HAP-1 (cell line): ENCODE data around the gene CACNB1.

Experiments
- DNase-seq, 2 experiments: peaks; one replicate each; pipeline ENCODE4 v3.0.0-alpha.2; 2016 to 2020; ENCODE audit warnings: low spot score in 2 of 2
- H3K27me3 ChIP-seq: fragments of 250-450 bp; sonication (Bioruptor Pico); 2 replicates; pipeline ENCODE4 v1.5.1; 2020; ENCODE audit warnings: low read depth, mild to moderate bottlenecking, moderate library complexity
- H3K36me3 ChIP-seq: fragments of 250-450 bp; sonication (Bioruptor Pico); replicated peaks from 2 replicates; pipeline ENCODE4 v1.5.1; 2020; ENCODE audit warnings: mild to moderate bottlenecking
- H3K4me1 ChIP-seq: fragments of 250-450 bp; sonication (Bioruptor Pico); 2 replicates; pipeline ENCODE4 v1.5.1; 2020; ENCODE audit warnings: mild to moderate bottlenecking
- H3K4me3 ChIP-seq: fragments of 250-450 bp; sonication (Bioruptor Pico); 2 replicates; pipeline ENCODE4 v1.5.1; 2020; ENCODE audit warnings: mild to moderate bottlenecking, moderate library complexity
- H3K9me3 ChIP-seq: fragments of 250-450 bp; sonication (Bioruptor Pico); 2 replicates; pipeline ENCODE4 v1.5.1; 2020; ENCODE audit warnings: mild to moderate bottlenecking, moderate library complexity
- in situ Hi-C: fragments of 300-500 bp; cut with MboI; formaldehyde crosslinking; loops from 3 replicates; pipeline ENCODE4 v1.14.3; 2020; ENCODE audit warnings: low sequenced_read_pairs, inconsistent platforms, mixed read lengths

The CACNB1 gene

GRCh38 chr17:39222866-39223834 lies 25.7 kb upstream of the CACNB1 start:
- no peak for DNase-seq
- Histone ChIP-seq H3K27me3 (peaks cover 15% of the 10 kb centered on the region), H3K36me3 (no peaks in the 10 kb centered on the region), H3K4me3 (no peak overlapping the region), H3K9me3 (no peaks in the 10 kb centered on the region), H3K4me1 (peaks cover 5% of the 10 kb centered on the region)
- in situ Hi-C loops: no loop called here

DNA sequence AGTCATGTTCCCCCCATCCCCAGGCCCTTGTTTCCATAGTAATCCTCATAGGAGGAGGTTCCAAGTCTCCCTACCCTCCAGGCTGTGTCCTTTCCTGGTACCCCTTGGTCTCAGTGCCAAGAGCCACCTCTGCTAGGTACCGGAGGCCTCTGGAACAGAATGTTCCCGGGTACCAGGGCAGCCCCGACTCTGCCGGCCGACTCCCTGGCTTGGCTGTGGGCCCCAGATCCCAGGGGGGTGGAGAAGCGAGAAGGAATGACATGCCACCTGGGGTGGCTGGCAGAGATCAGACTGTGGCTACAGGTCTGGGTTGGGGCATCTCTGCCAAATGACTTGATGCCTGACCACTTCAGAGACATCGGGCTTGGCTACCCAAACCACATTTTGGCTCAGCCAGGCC lies 24.7 kb upstream of the CACNB1 start:
- Histone ChIP-seq H3K27me3 (peaks cover 15% of the 10 kb centered on the region), H3K4me3 (no peak overlapping the region), H3K4me1 (peaks cover 5% of the 10 kb centered on the region), H3K36me3 (no peaks in the 10 kb centered on the region), H3K9me3 (no peaks in the 10 kb centered on the region)
- no peak for DNase-seq
- in situ Hi-C loops: no loop called here

GRCh38 chr17:39221572-39221971 lies 24.1 kb upstream of the CACNB1 start:
- no peak for DNase-seq
- Histone ChIP-seq H3K27me3 (peaks cover 15% of the 10 kb centered on the region), H3K36me3 (no peaks in the 10 kb centered on the region), H3K4me3 (no peak overlapping the region), H3K9me3 (no peaks in the 10 kb centered on the region), H3K4me1 (peaks cover 5% of the 10 kb centered on the region)
- in situ Hi-C loops: no loop called here

DNA sequence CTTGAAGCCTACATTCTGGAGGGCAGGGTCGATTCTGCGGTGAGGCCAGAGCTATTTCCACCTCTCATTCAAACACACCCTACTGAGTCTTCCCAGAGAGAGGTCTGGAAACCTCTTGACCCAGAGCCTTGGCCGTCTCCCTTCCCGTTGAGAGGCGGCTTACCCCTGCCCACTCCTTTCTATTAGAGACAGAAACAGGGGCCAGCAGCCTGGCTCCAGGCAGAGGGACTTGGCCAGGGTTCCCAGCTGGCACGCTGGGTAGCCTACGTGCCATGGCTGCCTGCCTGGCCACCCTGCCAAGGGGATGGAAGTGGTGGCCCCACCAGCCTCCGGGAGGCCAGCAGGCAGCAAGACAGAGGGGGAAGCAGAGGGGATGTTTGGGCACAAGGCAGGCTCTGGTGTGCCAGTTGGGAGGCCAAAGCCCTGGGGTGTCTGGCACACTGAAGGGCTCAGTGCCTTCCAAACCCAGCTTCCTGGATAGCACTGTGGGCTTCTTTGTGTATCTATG lies 22.2 kb upstream of the CACNB1 start:
- Histone ChIP-seq H3K36me3 (no peaks in the 10 kb centered on the region), H3K9me3 (no peaks in the 10 kb centered on the region), H3K4me3 (no peak overlapping the region), H3K4me1 (no peaks in the 10 kb centered on the region), H3K27me3 (peaks cover 8% of the 10 kb centered on the region)
- in situ Hi-C loops: no loop called here
- DNase-seq: no peak

DNA sequence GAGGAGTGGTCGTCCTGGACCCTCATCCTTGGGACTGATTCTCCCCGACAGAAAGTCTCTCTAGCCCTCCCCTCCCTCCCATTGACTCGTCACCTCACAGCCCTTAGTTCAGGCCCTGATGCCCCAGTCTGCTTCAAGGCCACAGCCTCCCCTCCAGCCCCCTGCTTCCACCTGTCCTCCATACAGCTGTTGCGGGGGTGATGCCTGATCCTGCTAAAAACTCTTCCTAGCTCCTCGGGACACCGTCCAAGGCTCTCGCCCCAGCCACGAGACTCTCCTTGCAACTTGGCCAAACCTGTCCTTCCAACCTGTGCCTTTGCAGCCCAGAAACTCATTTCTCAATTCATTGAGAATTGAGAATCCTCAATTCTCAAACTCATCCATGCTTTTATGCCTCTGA lies 21.4 kb upstream of the CACNB1 start:
- in situ Hi-C loops: no loop called here
- no peak for DNase-seq
- Histone ChIP-seq H3K4me3 (no peak overlapping the region), H3K36me3 (no peaks in the 10 kb centered on the region), H3K9me3 (no peaks in the 10 kb centered on the region), H3K4me1 (no peaks in the 10 kb centered on the region), H3K27me3 (0 out of 2 replicates have a peak, but pooled peaks cover 2% of the 10 kb centered on the region)

- no peak for DNase-seq
- in situ Hi-C loops: no loop called here
- Histone ChIP-seq H3K4me3 (no peak overlapping the region), H3K27me3 (0 out of 2 replicates have a peak, but pooled peaks cover 2% of the 10 kb centered on the region), H3K9me3 (no peaks in the 10 kb centered on the region), H3K4me1 (no peaks in the 10 kb centered on the region), H3K36me3 (no peaks in the 10 kb centered on the region)
These were observed 20.4 kb upstream of the CACNB1 start for GRCh38 chr17:39217734-39218369.

DNA sequence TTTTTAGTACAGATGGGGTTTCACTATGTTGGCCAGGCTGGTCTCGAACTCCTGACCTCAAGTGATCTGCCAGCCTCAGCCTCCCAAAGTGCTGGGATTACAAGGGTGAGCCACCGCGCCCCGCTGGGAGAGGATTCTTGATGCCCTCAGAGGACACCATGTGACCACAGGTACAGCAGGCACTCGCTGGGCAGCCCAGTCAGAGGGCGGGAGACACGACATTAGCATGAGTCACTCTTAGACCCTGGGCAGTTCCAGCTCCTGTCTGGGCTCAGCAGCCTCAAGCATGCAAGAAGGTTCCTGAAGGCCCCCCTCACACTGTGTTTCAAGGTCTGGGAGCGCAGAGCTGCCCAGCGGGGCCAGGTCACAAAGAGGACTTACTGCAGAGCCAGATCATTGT lies 16.4 kb upstream of the CACNB1 start:
- DNase-seq: no peak
- Histone ChIP-seq H3K36me3 (no peaks in the 10 kb centered on the region), H3K27me3 (peaks cover 10% of the 10 kb centered on the region), H3K4me1 (no peaks in the 10 kb centered on the region), H3K4me3 (no peak overlapping the region), H3K9me3 (no peaks in the 10 kb centered on the region)
- in situ Hi-C loops: no loop called here

DNA sequence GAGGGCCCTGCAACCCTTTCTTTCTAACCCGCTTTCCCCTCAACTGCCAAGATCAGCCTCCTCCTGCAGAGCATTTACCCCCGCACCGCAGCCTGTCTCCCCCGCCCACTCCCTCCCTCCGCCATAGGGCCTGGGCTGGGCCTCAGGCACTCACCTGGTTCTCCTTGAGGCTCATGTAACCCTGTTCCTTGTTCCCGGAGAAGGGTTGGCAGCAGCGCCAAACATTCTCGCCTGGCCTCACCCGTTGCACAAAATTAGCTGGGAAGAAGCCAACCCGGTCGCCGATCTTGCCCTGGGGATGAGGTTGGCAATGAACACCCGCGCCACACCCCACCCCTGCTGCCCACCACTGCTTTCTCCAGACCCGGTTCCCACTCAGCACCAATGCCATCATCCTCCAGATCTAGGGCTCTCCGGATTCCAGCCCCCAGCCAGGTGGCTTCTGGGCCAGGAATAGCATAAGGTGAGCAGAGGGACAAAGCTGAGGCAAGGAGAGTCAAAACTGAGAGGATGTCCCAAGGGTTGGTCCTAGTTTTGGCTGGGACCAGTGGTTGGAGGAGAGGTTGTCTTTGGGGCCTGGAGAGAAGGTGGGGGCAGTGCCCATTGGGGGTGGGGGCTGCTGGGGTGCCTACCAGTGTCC lies 15.5 kb upstream of the CACNB1 start:
- no peaks in the 10 kb centered on the region for H3K4me1 ChIP-seq
- in situ Hi-C loops: no loop called here

GRCh38 chr17:39212195-39212810 lies 14.8 kb upstream of the CACNB1 start:
- DNase-seq: no peak
- in situ Hi-C loops: no loop called here
- Histone ChIP-seq H3K4me3 (no peak overlapping the region), H3K27me3 (peaks cover 9% of the 10 kb centered on the region), H3K36me3 (no peaks in the 10 kb centered on the region), H3K9me3 (no peaks in the 10 kb centered on the region), H3K4me1 (no peaks in the 10 kb centered on the region)

More for the DNA sequence above, 15.5 kb upstream of the CACNB1 start:
- Histone ChIP-seq H3K4me3 (no peak overlapping the region), H3K36me3 (no peaks in the 10 kb centered on the region), H3K27me3 (peaks cover 9% of the 10 kb centered on the region), H3K9me3 (no peaks in the 10 kb centered on the region)
- DNase-seq: no peak

- in situ Hi-C loops: no loop called here
These were observed 12.6 kb upstream of the CACNB1 start for GRCh38 chr17:39210093-39210434.

GRCh38 chr17:39209317-39210092 lies 12.0 kb upstream of the CACNB1 start:
- no peaks in the 10 kb centered on the region for H3K4me1 ChIP-seq
- in situ Hi-C loops: no loop called here
- peaks cover 8% of the 10 kb centered on the region for H3K36me3 ChIP-seq
- peak in 1 of 2 experiments; percentile 45 for DNase-seq
- no peak overlapping the region for H3K4me3 ChIP-seq
- peaks cover 9% of the 10 kb centered on the region for H3K27me3 ChIP-seq
- no peaks in the 10 kb centered on the region for H3K9me3 ChIP-seq

More at GRCh38 chr17:39210093-39210434, 12.6 kb upstream of the CACNB1 start:
- no peaks in the 10 kb centered on the region for H3K4me1 ChIP-seq
- no peak overlapping the region for H3K4me3 ChIP-seq
- H3K27me3 ChIP-seq: peaks cover 9% of the 10 kb centered on the region
- H3K9me3 ChIP-seq: no peaks in the 10 kb centered on the region
- H3K36me3 ChIP-seq: peaks cover 2% of the 10 kb centered on the region
- no peak for DNase-seq

DNA sequence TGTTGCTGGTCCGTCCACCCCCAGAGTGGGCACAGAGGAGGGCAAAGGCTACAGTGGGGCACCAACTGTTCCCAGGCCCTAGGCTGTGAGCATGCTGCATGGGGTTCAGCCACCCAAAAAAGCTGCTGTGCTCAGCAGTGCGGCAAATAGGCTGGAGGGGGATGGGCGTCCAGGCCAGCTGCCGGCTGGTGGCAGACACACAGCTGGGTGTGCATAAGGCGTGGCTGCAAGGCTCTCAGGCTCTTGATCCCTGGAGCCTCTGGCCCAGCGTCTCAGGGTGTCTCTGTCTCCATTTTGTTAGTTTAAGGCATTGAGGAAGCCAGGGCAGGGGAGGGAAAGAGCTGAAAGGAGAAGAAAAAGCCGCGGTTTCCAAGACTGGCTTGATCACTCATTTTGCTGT lies 11.4 kb upstream of the CACNB1 start:
- peak in 1 of 2 experiments; percentile 44 for DNase-seq
- peaks cover 9% of the 10 kb centered on the region for H3K27me3 ChIP-seq

DNA sequence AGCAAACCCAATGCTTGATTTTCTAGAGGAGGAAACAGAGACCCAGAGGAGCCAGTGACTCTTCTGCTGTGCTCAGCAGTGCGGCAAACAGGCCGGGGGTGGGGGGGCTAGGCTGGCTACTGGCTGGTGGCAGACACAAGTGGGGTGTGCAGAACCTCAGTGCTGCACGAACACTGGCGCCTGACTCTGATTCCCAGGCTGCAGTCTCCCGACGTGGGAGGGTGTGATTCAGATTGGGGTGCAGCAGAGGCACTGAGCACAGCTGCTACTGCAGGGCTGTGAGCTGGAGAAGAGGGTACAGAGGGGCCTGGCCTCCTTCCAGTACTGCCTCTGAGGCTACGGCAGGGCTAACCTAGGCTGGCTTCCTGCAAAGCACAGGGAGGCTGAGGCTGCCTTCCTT lies 10.7 kb upstream of the CACNB1 start:
- H3K27me3 ChIP-seq: peaks cover 9% of the 10 kb centered on the region
- H3K36me3 ChIP-seq: peaks cover 22% of the 10 kb centered on the region
- H3K4me3 ChIP-seq: no peak overlapping the region
- no peaks in the 10 kb centered on the region for H3K4me1 ChIP-seq
- H3K9me3 ChIP-seq: no peaks in the 10 kb centered on the region
- in situ Hi-C loops: no loop called here
- DNase-seq: no peak

More for the DNA sequence above, 11.4 kb upstream of the CACNB1 start:
- Histone ChIP-seq H3K36me3 (peaks cover 14% of the 10 kb centered on the region), H3K4me3 (no peak overlapping the region), H3K4me1 (no peaks in the 10 kb centered on the region), H3K9me3 (no peaks in the 10 kb centered on the region)
- in situ Hi-C loops: no loop called here
